ENCODE measurements around the gene CTNND2.
"Not testable (repeated sequence)": the region's sequence is repeated elsewhere in the genome, so short reads cannot be mapped to it uniquely, and the experiment has no call there.

CTNND2 gene

DNA sequence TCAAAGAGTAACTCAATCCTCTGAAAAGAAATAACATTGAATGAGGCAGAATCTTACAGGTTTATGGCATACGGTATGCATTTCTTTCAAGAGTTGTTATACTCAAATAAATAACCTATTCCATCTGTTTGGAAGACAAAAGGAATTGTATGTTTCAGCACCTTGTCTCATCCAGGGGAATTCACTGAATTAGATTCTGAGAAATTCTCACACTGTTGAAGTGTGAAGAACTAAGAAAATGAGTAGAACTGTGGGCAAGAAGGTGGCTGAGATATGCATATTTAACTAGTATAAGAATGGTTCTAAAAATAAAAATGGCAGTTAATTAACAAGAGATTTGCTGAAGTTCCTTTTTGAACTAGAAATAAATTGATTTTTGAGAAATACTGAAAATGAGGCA, 863.9 kb downstream of the CTNND2 start:
- no peak for DNase-seq (ENCODE audit: low read depth in 2 of 2)

DNA sequence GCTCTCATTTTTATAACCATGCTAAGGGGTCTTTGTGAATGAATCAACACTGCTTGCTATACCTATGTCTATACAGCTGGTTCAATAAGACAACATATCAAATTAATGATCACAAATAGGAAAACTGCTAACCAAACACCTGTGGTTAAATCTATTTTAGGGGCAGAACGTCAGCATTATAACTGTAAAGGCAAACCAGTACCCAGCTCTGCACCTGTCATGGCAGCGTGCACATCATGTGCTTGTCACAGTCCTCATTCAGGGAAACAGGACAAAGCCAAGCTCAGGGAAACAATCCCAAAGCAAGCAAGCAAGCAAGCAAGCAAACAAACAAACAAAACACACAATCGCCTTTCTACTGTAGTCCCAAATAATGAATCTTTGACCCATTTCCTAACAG, 865.5 kb downstream of the CTNND2 start:
- DNase-seq (ENCODE audit: low read depth in 2 of 2) = no peak

DNA sequence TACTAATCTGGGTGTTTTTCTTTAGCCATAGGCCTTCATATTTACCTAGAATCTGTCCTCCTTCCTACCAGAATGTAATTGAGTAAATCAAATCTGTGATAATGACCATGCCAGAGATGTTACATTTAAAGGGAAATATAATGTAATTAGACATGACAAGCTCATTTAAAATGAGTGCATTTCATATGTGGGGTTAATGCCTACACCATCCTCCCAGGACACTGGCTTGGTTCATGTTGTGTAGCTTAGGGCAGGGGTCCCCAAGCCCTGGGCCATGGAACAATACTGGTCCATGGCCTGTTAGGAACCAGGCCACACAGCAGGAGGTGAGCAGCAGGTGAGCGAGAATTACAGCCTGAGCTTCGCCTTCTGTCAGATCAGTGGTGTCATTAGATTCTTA, 866.3 kb downstream of the CTNND2 start:
- no peak for DNase-seq (ENCODE audit: low read depth in 2 of 2)

DNA sequence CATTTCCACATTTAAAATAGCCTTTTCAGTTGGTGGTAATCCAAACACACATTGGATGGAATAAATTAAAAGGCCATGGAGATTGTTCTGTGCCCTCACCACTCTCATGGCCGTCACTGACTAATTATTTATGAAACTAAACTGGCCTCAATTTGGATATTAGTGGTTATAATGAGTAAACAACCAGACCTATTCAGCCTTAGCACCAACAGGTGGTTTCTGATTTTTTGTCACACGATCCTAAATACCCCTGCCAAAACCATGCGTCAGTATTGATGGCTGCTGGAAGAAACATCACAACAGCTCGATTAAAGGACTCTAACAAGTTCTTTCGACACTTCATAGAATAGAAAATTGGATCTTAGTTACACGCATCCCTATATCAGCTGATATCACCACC, 867.2 kb downstream of the CTNND2 start:
- DNase-seq (ENCODE audit: low read depth in 2 of 2) = no peak

DNA sequence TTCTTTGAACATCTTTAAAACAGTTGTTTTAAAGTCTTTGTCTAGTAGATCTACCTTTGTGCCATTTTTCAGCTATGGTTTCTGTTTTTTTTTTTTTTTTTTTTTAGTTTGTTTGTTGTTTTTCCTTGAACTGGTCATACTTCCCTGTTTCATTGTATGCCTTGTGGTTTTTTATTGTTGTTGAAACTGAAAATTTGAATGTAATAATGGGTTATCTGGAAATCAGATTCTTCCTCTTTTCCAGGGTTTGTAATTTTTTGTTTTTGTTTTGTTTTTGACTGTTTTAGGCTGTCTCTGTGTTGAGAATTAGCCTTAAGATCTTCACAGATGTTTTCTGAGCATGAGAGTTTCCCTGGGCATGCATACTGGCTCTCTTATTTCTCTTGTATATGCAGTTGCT, 873.6 kb downstream of the CTNND2 start:
- DNase-seq (ENCODE audit: low read depth in 2 of 2) = no peak

DNA sequence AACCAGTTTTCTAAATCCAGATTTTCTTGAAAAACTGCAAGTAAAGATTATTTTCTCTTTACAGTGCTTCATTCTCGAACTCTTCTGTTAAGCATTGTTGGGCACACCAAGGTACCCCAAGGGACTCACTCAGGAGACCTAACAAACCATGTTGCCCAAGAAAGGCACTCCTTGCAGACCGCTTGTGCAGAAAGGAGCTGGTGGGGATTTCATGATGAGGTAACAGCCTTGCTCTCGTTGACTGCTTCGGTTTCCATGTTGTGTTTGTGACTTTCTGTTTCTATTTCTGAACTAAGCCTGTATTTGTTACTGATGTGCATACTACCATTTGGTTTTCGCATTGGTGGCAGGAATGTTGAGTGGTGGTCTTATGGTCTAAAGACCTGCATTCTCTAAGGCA, 876.6 kb downstream of the CTNND2 start:
- DNase-seq (ENCODE audit: low read depth in 2 of 2) = no peak

DNA sequence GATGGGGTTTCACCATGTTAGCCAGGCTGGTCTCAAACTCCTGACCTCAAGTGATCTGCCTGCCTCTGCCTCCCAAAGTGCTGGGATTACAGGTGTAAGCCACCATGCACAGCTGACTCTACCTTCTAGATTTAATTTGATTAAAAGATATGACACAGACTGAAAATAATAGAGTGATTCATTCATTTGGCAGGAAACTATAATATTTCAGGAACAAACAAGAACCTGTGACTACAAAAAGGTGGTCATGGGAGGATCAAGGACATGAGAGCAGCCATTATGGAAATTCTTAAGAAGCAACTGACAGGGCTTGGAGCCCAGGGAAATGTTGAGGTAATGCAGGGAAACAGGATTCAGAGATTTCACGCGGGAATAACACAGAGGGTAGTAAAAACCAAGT, 877.7 kb downstream of the CTNND2 start:
- no peak for DNase-seq (ENCODE audit: low read depth in 2 of 2)

DNA sequence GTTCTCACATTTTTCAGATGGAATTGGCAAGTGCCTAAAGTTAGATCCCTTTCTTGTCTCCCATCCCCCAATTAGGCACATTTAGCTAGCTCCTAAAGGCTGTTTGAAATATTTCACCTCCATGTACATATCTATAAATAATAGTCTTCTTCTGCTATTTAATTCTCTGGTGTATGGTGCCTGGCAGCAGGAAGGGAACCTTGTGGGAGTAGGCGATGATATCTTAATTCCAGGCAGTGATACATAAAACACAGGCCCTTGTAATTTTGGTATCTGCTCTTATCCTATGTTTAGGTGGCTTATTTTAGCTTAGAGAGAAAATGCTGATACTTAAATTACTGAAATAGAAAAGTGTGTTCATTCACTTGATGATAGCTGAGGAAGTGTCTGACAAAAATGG, 880.3 kb downstream of the CTNND2 start:
- no peak for DNase-seq (ENCODE audit: low read depth in 2 of 2)

DNA sequence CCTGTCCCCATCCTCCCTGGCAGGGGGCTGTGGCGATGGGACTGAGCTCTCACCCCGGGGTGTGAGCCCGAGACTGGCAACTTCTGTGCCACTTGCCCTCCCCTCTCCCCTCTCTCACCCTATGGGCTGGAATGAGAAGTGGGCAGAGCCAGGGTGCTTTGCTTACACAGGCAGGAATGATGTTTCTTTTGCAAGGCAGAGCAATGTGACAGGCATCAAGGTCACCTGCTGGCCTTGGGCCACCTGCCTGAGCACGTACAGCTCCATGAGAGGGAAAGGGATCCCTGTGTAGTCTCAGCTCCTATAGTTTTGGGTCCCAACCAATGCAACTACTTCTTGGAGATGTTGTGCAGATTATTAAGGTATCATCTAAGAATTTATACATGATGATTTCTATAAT, 890.5 kb downstream of the CTNND2 start:
- DNase-seq (ENCODE audit: low read depth in 2 of 2) = no peak

DNA sequence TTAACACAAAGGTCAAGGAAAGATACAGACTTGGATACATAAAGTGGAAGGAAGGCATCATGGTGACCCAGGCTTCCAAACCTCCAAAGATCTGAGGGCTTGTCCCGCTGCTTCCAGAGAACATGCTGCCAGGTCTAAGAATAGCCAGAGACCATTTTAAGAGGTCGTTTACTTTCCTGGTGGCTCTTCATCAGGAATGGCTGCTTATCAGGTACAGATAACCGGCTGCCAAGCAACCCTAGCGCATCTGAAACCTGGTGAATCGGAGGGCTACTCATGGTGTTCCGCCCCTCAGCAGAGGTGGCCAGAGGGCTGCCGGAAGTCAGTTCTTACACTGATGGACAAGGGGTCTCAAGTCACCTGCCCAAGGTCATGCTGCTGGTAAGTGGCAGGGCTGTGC, 892.0 kb downstream of the CTNND2 start:
- DNase-seq (ENCODE audit: low read depth in 2 of 2) = no peak

DNA sequence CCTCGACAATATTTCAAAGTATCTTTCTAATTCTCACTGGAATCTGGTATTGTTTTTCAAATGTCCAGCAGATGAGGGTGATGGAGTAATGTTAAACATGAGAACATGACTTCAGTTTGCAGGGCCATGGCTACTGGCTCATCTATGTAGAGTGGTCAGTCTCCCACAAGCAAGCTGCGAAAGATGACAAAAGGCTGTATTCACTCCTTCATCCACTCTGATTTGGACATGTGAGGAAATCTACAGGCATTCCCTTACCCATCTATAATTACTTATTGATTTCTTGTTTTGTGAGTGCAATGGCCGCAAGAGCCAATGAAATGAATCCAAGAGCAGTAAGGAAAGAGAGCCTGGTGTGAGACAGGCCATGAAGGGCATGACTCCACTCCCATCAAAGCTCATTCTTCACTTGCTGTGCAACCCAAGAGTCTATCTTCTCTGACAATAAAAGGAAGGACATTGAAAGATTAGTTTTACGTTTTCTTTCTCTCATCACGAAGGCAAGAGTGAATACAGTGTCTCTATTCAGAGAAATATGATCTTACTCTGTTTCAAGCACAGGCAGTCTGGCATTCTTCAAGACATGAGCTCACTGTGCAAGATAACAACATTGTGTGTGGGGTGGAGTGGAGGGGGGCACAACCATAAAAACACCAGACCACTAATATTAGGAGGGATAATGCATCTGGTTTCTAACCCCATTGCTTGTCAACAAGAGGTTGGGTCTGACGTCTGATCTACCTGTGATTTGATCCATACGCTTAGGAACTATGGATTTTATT, 893.6 kb downstream of the CTNND2 start:
- no peak for DNase-seq (ENCODE audit: low read depth in 2 of 2)

DNA sequence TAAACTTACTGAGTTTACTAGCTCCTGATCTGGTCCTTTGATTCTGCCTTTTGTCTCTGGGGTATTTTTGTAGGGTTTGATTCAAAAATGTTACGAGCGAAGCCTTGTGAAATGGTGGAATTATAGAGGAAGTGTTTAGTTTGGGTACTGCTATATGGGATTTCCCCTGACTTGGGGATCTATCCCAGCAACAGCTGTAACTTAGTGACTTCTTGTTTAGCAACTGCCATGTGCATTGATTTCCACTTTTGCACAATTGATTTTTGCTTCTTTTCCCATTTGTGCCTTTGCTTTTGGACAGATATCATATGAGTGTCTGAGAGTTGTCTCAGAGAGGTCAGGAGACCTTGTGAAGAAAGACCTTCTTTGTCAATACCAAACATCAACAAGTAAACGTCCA, 894.7 kb downstream of the CTNND2 start:
- DNase-seq (ENCODE audit: low read depth in 2 of 2) = no peak

DNA sequence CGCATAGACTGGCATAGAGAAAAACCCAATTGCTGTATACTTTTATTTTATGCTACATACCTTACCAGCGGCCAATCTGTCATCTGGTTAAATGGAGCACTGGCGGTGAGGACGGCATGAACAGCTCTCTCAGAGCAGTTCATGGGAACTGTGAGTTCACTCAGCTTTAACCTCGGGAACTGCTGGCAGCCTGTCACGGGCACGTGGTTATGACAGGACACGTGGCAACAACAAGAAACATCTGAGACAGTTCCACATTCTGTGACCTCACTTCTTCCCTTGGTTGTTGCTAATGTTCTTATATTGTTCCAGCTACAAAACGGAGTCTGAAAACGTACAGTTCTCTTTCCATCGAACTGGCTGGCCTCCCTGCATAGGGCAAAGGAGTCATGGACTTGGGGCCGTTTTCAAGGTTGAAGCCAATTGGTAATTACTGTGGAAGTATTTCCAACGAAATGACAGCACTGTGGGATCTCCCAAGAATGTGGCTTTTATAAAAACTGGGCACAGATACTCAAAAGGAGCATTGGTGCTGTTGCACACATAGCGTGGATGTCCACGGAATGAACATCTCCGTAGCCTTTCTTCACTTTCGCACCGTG, 896.9 kb downstream of the CTNND2 start:
- DNase-seq (ENCODE audit: low read depth in 2 of 2) = no peak

DNA sequence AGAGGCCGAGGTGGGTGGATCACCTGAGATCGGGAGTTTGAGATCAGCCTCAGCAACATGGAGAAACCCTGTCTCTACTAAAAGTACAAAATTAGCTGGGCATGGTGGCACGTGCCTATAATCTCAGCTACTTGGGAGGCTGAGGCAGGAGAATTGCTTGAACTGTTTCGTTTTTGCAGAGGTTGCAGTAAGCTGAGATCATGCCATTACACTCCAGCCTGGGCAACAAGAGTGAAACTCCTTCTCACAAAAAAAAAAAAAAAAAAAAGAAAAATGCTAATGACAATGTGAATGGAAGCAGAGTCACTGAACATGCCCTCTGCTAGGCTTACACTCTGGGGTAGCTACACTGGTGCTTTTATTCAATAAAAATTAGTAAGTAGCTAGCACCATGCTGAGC, 899.7 kb downstream of the CTNND2 start:
- not testable (repeated sequence) for DNase-seq (ENCODE audit: low read depth in 2 of 2)

DNA sequence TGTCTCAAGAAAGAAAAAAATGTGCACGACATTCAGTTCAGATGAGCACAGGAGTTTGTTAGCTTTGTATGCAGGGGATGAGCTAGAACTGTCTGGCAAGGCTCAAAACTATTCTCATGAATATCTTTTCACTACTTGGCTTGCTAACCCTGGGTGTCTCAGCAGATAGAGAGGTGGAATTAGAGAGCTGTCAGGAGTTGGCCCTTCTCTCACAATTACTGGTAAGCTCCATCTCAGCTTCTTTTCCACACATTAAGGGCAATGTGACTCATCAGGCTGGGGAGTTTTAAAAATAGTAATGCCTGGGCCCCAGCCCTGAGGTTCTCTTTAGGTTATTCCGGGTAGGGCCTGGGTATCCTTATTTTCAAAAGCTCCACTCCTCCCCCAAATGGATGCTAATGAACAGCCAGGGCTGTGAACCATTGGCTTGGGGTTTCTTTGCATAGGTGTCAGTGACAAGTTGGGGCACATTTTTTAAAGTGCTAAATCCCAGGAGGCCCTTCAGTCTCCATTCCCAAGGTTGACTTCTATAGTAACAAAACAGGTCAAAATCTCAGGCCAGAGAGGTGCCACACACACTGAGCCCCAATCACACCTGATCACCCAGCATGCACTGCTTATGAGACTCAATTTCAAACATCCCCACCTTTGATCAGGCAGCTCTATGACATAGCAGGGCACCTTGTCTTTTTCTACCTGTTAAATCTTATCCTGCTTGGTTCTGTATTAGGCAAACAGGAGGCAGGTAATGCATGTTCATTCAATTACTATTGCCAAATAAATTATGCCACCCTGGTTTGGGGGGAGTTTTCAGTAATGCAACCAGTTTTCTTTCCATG, 903.5 kb downstream of the CTNND2 start:
- no peak for DNase-seq (ENCODE audit: low read depth in 2 of 2)

DNA sequence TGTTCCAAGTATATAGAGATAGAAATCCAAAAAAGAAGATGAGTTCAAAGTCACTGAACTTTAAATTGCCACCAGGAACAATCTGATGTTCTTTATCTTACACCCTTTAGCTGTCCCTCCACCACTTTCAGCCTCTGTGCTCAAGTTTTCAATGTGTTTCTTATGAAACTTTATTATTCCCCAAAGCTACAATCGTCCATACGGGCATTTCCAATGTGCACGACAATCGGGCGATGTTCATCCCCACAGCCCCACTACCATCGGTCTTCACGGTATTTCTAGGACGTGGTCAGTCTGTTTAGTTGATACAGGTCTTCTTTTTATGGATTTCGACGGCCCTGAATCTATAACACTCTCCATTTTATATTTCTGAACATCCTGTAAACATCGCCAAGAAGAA, 904.5 kb downstream of the CTNND2 start:
- DNase-seq (ENCODE audit: low read depth in 2 of 2) = no peak

DNA sequence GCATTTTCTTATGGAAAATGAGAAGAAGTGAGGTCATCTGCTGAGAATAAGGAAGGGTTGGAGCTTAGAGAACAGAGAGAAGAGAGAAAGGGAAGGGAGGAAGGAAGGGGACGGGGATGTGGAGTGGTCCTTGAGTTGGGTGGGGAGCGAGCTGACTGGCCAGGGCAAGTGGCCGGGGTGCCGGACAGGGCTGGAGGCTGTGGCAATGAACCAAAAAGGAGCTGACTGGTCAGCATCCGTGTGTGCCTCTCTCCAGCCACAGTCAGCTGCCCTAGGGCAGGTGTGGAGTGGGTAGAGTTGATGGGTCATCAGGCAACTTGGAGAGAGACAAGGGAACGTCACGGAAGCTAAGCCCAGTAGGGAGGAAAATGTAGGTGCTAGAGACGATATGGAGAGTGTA, 908.4 kb downstream of the CTNND2 start:
- DNase-seq (ENCODE audit: low read depth in 2 of 2) = no peak

DNA sequence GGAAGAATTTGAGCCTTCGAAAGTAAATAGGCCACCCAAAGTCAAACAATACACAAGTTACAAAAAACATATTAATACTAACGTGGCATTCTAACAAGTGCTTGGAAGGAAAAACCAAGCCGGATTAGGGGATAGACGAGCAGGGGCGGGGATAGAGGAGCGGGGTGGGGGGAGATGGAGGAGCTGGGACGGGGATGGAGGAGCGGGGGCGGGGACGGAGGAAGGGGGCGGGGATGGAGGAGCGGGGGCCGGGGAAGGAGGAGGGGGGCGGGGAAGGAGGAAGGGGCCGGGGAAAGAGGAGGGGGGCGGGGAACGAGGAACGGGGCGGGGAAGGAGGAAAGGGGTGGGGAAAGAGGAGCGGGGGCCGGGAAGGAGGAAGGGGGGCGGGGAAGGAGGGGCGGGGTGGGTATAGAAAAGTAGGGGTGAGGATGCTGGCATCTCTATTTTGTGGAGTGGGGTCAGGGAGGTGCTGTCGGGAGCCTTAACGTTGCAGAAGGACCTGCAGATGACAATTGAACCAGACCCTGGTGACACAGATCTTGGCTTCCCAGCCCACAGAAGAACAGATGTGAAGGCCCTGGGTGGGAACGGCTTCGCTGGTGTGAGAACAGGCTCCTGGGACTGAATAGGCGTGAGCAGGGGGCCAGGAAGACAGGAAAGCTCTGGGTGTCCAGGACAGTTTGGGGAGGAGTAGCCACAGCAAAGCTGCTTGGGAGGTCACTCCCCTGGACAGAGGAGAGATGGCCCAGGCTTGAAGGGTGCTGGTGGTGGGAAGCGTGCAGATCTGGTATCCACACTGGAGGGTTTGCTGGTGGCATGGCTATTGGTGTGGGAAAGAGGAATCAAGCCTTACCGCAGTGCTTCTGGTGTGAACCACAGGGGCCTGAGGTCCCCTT, 909.9 kb downstream of the CTNND2 start:
- no peak for DNase-seq (ENCODE audit: low read depth in 2 of 2)

DNA sequence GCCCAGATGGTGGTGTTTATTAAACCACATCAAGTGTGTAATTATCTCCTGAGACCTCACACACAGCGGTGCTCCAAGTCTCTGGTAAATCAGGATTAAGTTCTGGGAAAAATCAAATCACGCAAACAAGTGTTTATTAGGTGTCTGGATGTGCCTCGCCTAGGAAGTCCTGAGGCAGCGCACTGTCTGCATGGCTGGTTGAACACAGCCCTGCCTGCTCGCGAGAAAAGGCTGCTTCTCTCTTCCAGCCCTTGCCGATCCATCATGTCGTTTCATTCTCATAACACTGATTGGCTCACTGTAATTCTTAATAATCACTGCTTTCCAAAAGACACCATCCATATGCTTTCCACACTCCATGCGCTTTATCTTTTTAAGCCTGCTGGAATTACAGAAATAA, 913.6 kb downstream of the CTNND2 start:
- no peak for DNase-seq (ENCODE audit: low read depth in 2 of 2)

DNA sequence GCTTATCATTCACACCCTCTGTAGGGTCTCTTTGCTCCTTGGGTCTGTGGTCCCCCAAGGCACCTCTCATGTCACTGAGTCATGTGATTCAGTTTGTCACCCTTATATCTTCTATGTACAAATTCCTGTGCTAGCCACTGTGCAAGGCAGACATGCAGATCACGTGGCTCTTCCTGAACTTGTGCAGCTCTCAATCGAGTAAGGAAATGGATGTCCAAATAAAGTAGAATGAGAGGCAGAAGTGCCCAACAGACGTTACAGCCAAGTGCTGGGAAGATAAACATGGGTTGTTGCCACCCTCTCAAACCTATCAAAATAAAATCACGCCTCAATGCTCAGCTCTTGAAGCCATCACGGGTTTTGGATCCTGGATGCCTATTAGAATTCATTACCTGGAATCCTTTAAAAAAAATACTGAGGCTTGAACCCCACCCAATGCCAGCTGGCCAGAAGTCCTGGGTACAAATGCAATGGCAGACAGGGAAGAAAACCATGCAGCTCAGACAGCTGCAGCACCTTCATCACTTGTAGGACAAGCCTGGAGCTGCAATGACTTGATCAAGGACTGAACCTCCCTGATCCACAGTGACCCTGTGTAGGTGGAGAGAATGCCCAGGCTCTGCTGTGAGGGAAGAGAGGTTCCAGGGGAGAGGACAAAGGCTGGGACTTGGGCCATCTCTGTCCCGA, 914.5 kb downstream of the CTNND2 start:
- no peak for DNase-seq (ENCODE audit: low read depth in 2 of 2)

DNA sequence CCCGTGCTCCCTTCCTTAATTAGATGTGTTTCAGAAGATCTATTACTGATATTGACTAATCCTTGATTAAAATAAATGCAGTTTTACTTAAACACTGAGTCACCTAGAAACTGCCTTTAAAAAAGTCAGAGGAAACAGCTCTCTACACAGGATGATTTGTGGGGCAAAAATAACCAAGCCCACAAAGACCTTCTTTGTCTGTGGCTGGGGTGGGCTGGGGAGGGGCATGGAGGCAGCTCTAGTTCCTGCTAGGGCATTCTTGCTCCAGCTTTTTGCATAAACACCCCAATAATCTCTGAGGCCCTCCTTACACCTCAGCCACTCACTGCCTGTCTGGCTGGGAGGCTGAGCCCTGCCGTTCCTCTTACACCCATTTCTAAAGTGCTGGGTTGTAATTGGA, 915.6 kb downstream of the CTNND2 start:
- DNase-seq (ENCODE audit: low read depth in 2 of 2) = no peak

Measured in fibroblast of skin of left quadriceps (primary cell).